Ureter (tissue), 1 donor: Measurements from ENCODE around the gene CHRNB1. TPM values are rescaled to one million over a fixed set of nuclear protein-coding genes. Genes with fewer than 3 reads are reported as not detected.
A peak's percentile ranks its signal among the peaks of the same experiment; 100 is the strongest.

Source experiments
- DNase-seq: peaks from one replicate; pipeline ENCODE4 v3.0.0-alpha.2; 2020; ENCODE audit warnings: low spot score
- total RNA-seq: library from RNA; stranded (reverse); gene quantifications from one replicate; pipeline ENCODE4 v1.2.4, GENCODE V29; 2023
- donor health status: DM: yes; HTN: yes; CAD: no.

The CHRNB1 gene
- total RNA-seq, 1 donor from 2014 or later, result 6.8 TPM

- no peak for DNase-seq
Observed at GRCh38 chr17:7437369-7437863, 7.4 kb upstream of the CHRNB1 start.

- peak; percentile 69 for DNase-seq
Observed at GRCh38 chr17:7437950-7438614, 6.8 kb upstream of the CHRNB1 start.

- DNase-seq, result no peak
Observed at GRCh38 chr17:7438656-7439460, 6.0 kb upstream of the CHRNB1 start.

GRCh38 chr17:7439462-7440112, 5.3 kb upstream of the CHRNB1 start, which contains the start of gene FGF11:
Gene FGF11, plus strand, starts transcription at chr17:7439512. Its CDS starts 109 bp downstream, at chr17:7439621.
- DNase-seq, result no peak

GRCh38 chr17:7440113-7440833, 4.6 kb upstream of the CHRNB1 start:
- DNase-seq, result peak; percentile 65

- no peak for DNase-seq
Observed at GRCh38 chr17:7440834-7441195, 4.0 kb upstream of the CHRNB1 start.

GRCh38 chr17:7441266-7441665, 3.6 kb upstream of the CHRNB1 start:
- DNase-seq, result no peak

GRCh38 chr17:7442142-7442541, 2.7 kb upstream of the CHRNB1 start:
- no peak for DNase-seq

GRCh38 chr17:7443499-7444485, 1.1 kb upstream of the CHRNB1 start:
- DNase-seq, result no peak

- no peak for DNase-seq
Observed at GRCh38 chr17:7445619-7445968, 733 bp downstream of the CHRNB1 start.

GRCh38 chr17:7448461-7448860, 3.6 kb downstream of the CHRNB1 start:
- DNase-seq, result no peak

GRCh38 chr17:7459961-7460545, 15.2 kb downstream of the CHRNB1 start:
- no peak for DNase-seq

- DNase-seq, result no peak
Observed at GRCh38 chr17:7460850-7461660, 16.2 kb downstream of the CHRNB1 start.

- no peak for DNase-seq
Observed at GRCh38 chr17:7462474-7463371, 17.9 kb downstream of the CHRNB1 start.

- DNase-seq, result no peak
Observed at GRCh38 chr17:7463372-7463846, 18.5 kb downstream of the CHRNB1 start.

GRCh38 chr17:7464081-7464480, 19.2 kb downstream of the CHRNB1 start:
- no peak for DNase-seq

GRCh38 chr17:7465597-7466275, 20.9 kb downstream of the CHRNB1 start:
- no peak for DNase-seq

- no peak for DNase-seq
Observed at GRCh38 chr17:7466318-7466638, 21.4 kb downstream of the CHRNB1 start.
